Tibial nerve (tissue), 4 donors: ENCODE data around the gene SCG3. TPM values are rescaled to one million over a fixed set of nuclear protein-coding genes. Genes with fewer than 3 reads are reported as not detected.

Experiments used
- DNase-seq, 2 donors: peaks; one replicate each; pipeline ENCODE4 v3.0.0-alpha.2; 2019; ENCODE audit warnings: low spot score in 2 of 2
- H3K27ac ChIP-seq, 4 donors: fragments of 200-600 bp; sonication (generic) in 3 of 4; one replicate each; pipeline ENCODE4 v1.5.1; 2017 to 2019; ENCODE audit warnings: mild to moderate bottlenecking in 1 of 4
- H3K27me3 ChIP-seq, 2 donors: fragments of 200-600 bp; sonication (generic) in 1 of 2; one replicate each; pipeline versions ENCODE4 v1.5.1 to v1.6.0; 2017 to 2019
- H3K36me3 ChIP-seq, 3 donors: fragments of 200-600 bp; sonication (generic); one replicate each; pipeline ENCODE4 v1.5.1; 2018 to 2019
- H3K4me1 ChIP-seq, 4 donors: fragments of 200-600 bp; sonication (generic) in 3 of 4; one replicate each; pipeline ENCODE4 v1.5.1; 2017 to 2019
- H3K4me3 ChIP-seq, 4 donors: fragments of 200-600 bp; sonication (generic) in 3 of 4; one replicate each; pipeline ENCODE4 v1.5.1; 2017 to 2019; ENCODE audit warnings: mild to moderate bottlenecking in 1 of 4, moderate library complexity in 1 of 4
- H3K9me3 ChIP-seq, 4 donors: fragments of 200-600 bp; sonication (generic) in 3 of 4; one replicate each; pipeline ENCODE4 v1.5.1; 2017 to 2019
- EP300 ChIP-seq, 2 donors: sonication (generic); formaldehyde crosslinking; IDR thresholded peaks; one replicate each; pipeline ENCODE4 v1.6.1; 2017; ENCODE audit warnings: antibody characterized with exemption in 2 of 2, mild to moderate bottlenecking in 1 of 2
- POLR2A ChIP-seq, 2 donors: fragments of 450-650 bp; IDR thresholded peaks; one replicate each; pipeline ENCODE4 v1.6.1; 2017; ENCODE audit warnings: antibody characterized with exemption in 2 of 2, mild to moderate bottlenecking in 2 of 2, moderate library complexity in 2 of 2
- WGBS, 2 donors: methylation state at CpG; one replicate each; pipeline ENCODE4 v1.1.5; 2018; 5-methylcytosine and 5-hydroxymethylcytosine counted together
- total RNA-seq, 4 donors: library from RNA; depleted of rRNA; stranded (reverse); fragments of >200 nt; gene quantifications; one replicate each; pipeline ENCODE4 v1.1.0, GENCODE V29; 2016
- TF ChIP-seq, protein P1 (sequence below), 5 experiments: fragments of 200-600 bp in 3 of 5; fragments of 450-650 bp in 2 of 5; sonication (generic) in 3 of 5; IDR thresholded peaks; one replicate each; pipeline ENCODE4 v1.5.1; 2016 to 2019; ENCODE audit warnings: antibody characterized with exemption in 5 of 5, mild to moderate bottlenecking in 3 of 5, moderate library complexity in 2 of 5

Gene SCG3
- total RNA-seq, 4 donors from 2014 or later: not detected

DNA sequence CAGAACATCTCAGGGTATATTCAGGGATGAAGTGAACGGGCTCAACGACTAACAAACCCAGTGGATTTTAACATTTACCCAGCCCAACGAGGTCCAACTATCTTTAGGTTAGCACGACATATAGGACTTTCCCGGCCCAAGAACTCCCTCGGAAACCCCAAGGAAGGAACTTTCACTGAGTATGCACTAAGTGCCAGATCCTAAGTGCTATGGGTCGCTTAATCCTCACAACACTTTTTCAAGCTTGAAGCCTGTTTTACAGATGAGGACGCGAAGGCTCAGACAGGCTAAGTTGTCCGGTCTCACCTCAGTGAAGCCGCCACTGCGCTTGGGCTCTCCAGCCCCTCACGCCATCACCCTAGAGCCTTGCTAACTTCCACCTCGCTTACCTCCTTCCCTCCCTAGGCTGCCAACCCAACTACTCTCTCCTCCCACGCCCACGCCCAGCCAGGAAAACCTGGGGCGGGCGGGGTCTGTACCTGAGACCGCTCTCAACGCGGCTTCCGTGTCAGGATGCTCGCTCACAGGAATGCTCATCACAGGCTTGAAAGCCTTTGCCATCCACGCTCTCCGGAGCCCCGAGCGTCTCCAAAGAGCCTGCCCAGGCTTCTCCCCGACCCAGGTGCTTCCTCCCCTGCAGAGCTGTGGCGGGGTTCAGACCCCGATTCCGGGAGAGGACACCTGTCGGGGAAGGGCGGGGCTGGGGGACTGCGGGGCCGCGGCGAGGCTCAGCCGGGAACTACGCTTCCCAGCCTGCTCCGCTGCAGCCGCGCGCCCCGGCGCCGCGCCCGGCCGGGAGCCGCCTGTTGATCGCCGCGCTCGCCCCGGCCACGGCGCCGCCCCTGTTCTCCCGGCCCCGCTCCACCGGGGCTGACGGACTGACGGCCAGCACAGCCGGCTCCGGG, 69.7 kb downstream of the SCG3 start, which contains the start of gene TMOD2:
TSS of gene TMOD2 (plus strand) at position 806 of the 905 bp plus-strand sequence. CDS start 14,845 bp downstream, outside the sequence.
- no peak for TF ChIP-seq EP300 (IDR thresholded peaks at IDR 0.05)
- TF ChIP-seq, protein P1, sequence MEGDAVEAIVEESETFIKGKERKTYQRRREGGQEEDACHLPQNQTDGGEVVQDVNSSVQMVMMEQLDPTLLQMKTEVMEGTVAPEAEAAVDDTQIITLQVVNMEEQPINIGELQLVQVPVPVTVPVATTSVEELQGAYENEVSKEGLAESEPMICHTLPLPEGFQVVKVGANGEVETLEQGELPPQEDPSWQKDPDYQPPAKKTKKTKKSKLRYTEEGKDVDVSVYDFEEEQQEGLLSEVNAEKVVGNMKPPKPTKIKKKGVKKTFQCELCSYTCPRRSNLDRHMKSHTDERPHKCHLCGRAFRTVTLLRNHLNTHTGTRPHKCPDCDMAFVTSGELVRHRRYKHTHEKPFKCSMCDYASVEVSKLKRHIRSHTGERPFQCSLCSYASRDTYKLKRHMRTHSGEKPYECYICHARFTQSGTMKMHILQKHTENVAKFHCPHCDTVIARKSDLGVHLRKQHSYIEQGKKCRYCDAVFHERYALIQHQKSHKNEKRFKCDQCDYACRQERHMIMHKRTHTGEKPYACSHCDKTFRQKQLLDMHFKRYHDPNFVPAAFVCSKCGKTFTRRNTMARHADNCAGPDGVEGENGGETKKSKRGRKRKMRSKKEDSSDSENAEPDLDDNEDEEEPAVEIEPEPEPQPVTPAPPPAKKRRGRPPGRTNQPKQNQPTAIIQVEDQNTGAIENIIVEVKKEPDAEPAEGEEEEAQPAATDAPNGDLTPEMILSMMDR (IDR thresholded peaks at IDR 0.05): no peak
- TF ChIP-seq POLR2A (IDR thresholded peaks at IDR 0.05): no peak
- Histone ChIP-seq H3K36me3 (no peaks in the 10 kb centered on the region), H3K27ac (peak within 1 kb of the TSS; percentile 65 to 92 (median 78)), H3K4me3 (peak within 1 kb of the TSS; percentile 60 to 92 (median 74)), H3K4me1 (peaks cover 0 to 35% (median 10%) of the 10 kb centered on the region in 4 donors), H3K9me3 (no peaks in the 10 kb centered on the region), H3K27me3 (no peaks in the 10 kb centered on the region)
- no peak for DNase-seq
- 5 to 10% methylated on average over 38 to 41 of the region's 65 CpGs for WGBS, 2 donors

DNA sequence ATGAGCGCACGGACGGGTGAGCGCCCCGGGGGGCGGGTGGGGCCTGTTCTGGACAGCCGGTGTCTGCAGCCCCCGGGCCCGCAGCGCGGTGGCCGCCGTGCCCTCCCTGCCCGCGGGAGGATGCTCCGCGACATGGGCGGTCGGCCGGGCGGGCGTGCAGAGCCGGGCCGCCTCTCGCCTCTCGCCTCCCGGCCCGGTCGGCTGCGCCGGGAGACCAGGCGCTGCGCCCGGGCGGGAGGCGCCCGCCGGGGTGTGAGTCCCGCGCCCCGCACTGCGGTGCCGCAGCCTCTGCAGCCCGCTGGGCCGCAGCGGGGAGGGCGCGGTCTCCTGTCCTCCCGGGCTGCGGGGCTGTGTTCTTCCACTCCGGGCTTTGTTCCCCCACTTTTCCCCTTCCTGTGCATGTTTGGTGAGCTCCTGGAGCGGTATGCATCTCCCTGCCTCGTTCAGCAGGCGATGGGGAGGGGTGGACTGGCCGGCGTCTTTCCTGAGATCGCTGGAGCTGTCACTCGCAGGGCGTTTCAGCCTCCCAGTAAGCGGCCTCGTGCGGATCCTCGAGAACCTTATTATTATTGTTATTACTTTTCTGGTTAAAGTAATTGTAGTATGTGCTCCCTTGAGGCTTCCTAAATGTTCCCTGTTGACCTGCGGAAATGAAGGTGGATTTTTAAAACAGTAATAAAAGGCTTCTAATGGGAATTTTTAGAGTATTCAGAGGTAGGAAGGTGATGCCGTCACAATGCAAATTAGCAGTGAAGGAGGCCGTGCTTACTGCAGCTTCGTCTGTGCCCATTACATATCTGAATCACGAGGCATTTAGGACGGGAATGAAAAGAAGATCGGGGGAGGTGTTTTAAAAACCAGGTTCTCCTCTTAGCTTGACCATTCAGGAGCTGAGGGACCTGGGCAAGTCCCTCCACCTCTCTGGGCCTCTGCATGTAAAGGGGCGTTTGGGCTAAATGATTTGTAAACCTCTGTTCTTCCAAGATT, 70.7 kb downstream of the SCG3 start:
- peak overlapping the region; percentile 60 to 92 (median 74) for H3K4me3 ChIP-seq
- TF ChIP-seq EP300 (IDR thresholded peaks at IDR 0.05) (no peak), POLR2A (IDR thresholded peaks at IDR 0.05) (no peak)
- TF ChIP-seq, protein P1 (IDR thresholded peaks at IDR 0.05): no peak
- H3K4me1 ChIP-seq: peaks cover 0 to 39% (median 12%) of the 10 kb centered on the region in 4 donors
- WGBS, 2 donors: 2 to 4% methylated on average over 46 to 54 of the region's 71 CpGs
- no peaks in the 10 kb centered on the region for H3K27me3 ChIP-seq
- H3K9me3 ChIP-seq: no peaks in the 10 kb centered on the region
- DNase-seq: no peak
- no peaks in the 10 kb centered on the region for H3K36me3 ChIP-seq
- H3K27ac ChIP-seq: peak overlapping the region; percentile 65 to 92 (median 78)

- no peaks in the 10 kb centered on the region for H3K9me3 ChIP-seq
- peak overlapping the region; percentile 65 to 92 (median 78) for H3K27ac ChIP-seq
- H3K4me1 ChIP-seq: peaks cover 0 to 46% (median 18%) of the 10 kb centered on the region in 4 donors
- DNase-seq: no peak
- H3K27me3 ChIP-seq: no peaks in the 10 kb centered on the region
- 43 to 52% methylated on average over 5 of the region's 5 CpGs for WGBS, 2 donors
- peak overlapping the region in 3 of 4 donors; percentile 60 to 92 (median 65) for H3K4me3 ChIP-seq
- H3K36me3 ChIP-seq: no peaks in the 10 kb centered on the region
- TF ChIP-seq EP300 (IDR thresholded peaks at IDR 0.05) (no peak), POLR2A (IDR thresholded peaks at IDR 0.05) (no peak)
- TF ChIP-seq, protein P1 (IDR thresholded peaks at IDR 0.05): no peak
Observed at GRCh38 chr15:51752888-51753287, 71.6 kb downstream of the SCG3 start.

GRCh38 chr15:51754267-51754666, 73.0 kb downstream of the SCG3 start:
- Histone ChIP-seq H3K4me3 (no peak overlapping the region), H3K36me3 (no peaks in the 10 kb centered on the region), H3K4me1 (peaks cover 0 to 60% (median 27%) of the 10 kb centered on the region in 4 donors), H3K9me3 (no peaks in the 10 kb centered on the region), H3K27ac (peak overlapping the region in 2 of 4 donors; percentile 83 to 92), H3K27me3 (no peaks in the 10 kb centered on the region)
- WGBS, 2 donors: 45 to 56% methylated on average over 2 of the region's 2 CpGs
- TF ChIP-seq, protein P1 (IDR thresholded peaks at IDR 0.05): no peak
- TF ChIP-seq EP300 (IDR thresholded peaks at IDR 0.05): no peak
- no peak for TF ChIP-seq POLR2A (IDR thresholded peaks at IDR 0.05)
- no peak for DNase-seq
